Middle frontal gyrus (tissue), 1 donor: ENCODE data around the gene NOP53.
"Not testable (repeated sequence)": the region's sequence is repeated elsewhere in the genome, so short reads cannot be mapped to it uniquely, and the experiment has no call there.

ENCODE experiments used
- DNase-seq: peaks from one replicate; pipeline ENCODE4 v3.0.0-alpha.2; 2015; ENCODE audit warnings: low spot score; ENCODE audit errors: extremely low spot score

Gene NOP53

DNA sequence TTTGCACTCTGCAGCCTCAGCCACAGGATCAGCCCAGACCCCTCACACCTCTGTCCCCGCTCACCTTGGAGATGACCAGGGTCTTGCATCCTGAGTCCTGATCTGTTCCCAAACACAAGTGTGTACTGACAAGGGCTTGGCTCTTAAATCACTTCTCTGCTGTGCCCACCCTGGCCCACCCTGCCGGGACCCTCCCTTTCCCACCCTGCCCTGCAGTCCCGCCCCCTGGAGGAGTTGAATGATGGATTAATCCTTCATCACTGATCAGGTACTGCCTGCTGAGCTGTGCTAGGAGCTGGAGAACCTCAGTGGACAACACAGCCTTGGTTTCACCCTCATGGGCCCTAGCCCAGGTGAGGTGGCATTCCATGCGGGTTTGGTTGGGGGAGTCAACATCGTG lies 59.1 kb downstream of the NOP53 start, which contains the start of gene TPRX1:
Gene TPRX1, minus strand, starts transcription at position 101 of the 400 bp plus-strand sequence. Its CDS starts 12 bp downstream, at position 89.
- DNase-seq: not testable (repeated sequence)

DNA sequence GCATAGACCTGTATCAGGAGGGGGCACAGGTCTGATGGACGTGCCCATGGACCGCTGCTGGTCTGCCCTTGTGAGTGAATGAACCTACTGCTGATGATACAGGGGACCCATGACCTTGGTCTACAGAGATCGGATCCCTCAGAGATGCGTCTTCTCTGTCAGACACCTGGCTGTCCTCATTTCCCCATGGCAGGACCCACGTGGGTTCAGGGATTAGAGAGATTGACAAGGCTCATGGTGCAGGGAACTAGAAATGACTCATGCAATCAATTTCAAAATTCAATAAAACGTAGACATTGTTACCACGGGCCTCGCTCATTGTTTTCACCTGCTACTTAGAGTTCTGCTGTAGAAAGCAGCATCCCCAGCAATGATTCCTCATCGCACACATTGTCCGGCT lies 60.0 kb downstream of the NOP53 start:
- no peak for DNase-seq

DNA sequence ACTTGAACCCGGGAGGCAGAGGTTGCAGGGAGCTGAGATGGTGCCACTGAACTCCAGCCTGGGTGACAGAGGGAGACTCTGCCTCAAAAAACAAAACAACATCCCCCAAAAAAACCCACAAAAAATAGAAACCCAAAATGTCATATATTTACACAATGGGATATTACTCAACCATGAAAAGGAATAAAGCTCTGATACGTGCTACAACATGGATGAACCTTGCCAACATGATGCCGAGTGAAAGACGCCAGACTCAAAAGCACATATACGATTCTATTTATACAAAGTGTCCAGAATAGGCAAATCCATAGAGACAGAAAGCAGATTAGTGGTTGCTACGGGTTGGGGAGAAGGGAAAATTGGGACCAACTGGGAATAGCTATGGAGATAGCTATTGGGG lies 61.1 kb downstream of the NOP53 start:
- no peak for DNase-seq
